UCSD-AML1 (cell line): ENCODE data around the gene PHOX2A.
"Not testable (repeated sequence)": the region's sequence is repeated elsewhere in the genome, so short reads cannot be mapped to it uniquely, and the experiment has no call there.

Source experiments
- DNase-seq: peaks from one replicate; lab custom pipeline; 2025; ENCODE audit not compliant: unreplicated experiment; lab: John Stamatoyannopoulos, UW

The PHOX2A gene

GRCh38 chr11:72244060-72244360 is at the start of gene PHOX2A:
Gene PHOX2A (minus strand): TSS chr11:72244176. CDS start chr11:72244004, 172 bp downstream.
- DNase-seq, result no peak

- no peak for DNase-seq
These were observed 49.4 kb upstream of the PHOX2A start for GRCh38 chr11:72293391-72293790.

- DNase-seq, result no peak
These were observed 48.3 kb upstream of the PHOX2A start for GRCh38 chr11:72292106-72292785.

GRCh38 chr11:72290741-72291140 is 46.8 kb upstream of the PHOX2A start:
- DNase-seq, result not testable (repeated sequence)

- no peak for DNase-seq
These were observed 43.3 kb upstream of the PHOX2A start for GRCh38 chr11:72287293-72287692.

GRCh38 chr11:72283947-72284346 is 40.0 kb upstream of the PHOX2A start:
- no peak for DNase-seq

GRCh38 chr11:72280726-72281315 is 36.8 kb upstream of the PHOX2A start:
- DNase-seq, result no peak

- no peak for DNase-seq
These were observed 36.1 kb upstream of the PHOX2A start for GRCh38 chr11:72280037-72280436.

GRCh38 chr11:72278905-72279304 is 34.9 kb upstream of the PHOX2A start:
- DNase-seq, result no peak

GRCh38 chr11:72274435-72274834 is 30.5 kb upstream of the PHOX2A start:
- DNase-seq, result no peak

GRCh38 chr11:72271980-72272379 is 28.0 kb upstream of the PHOX2A start:
- DNase-seq, result no peak

GRCh38 chr11:72267956-72268617 is 24.1 kb upstream of the PHOX2A start:
- no peak for DNase-seq

GRCh38 chr11:72266960-72267359 is 23.0 kb upstream of the PHOX2A start:
- not testable (repeated sequence) for DNase-seq

GRCh38 chr11:72265951-72266350 is 22.0 kb upstream of the PHOX2A start:
- DNase-seq, result no peak

GRCh38 chr11:72263361-72263760 is 19.4 kb upstream of the PHOX2A start:
- DNase-seq, result no peak

- no peak for DNase-seq
These were observed 16.6 kb upstream of the PHOX2A start for GRCh38 chr11:72260574-72260973.

GRCh38 chr11:72259490-72259889 is 15.5 kb upstream of the PHOX2A start:
- DNase-seq, result no peak

GRCh38 chr11:72257570-72257969 is 13.6 kb upstream of the PHOX2A start:
- DNase-seq, result no peak

GRCh38 chr11:72254299-72254993 is 10.5 kb upstream of the PHOX2A start:
- DNase-seq, result no peak

- no peak for DNase-seq
These were observed 9.4 kb upstream of the PHOX2A start for GRCh38 chr11:72253392-72253791.

GRCh38 chr11:72251614-72252013 is 7.6 kb upstream of the PHOX2A start:
- DNase-seq, result no peak
